GM12864 (cell line): ENCODE results near the gene VAPB.
"Not testable (repeated sequence)": the region's sequence is repeated elsewhere in the genome, so short reads cannot be mapped to it uniquely, and the experiment has no call there.

Source experiments
- DNase-seq: peaks from one replicate; pipeline ENCODE4 v3.0.0-alpha.2; 2011; ENCODE audit warnings: low read depth
- H3K4me3 ChIP-seq: 2 replicates; pipeline ENCODE4 v1.5.1; 2011; ENCODE audit warnings: mild to moderate bottlenecking, low read depth, low read length, control low read depth
- CTCF ChIP-seq: IDR thresholded peaks from 2 replicates; pipeline ENCODE4 v1.5.1; 2011; ENCODE audit warnings: low read depth, mild to moderate bottlenecking, moderate library complexity, low read length, control low read depth, inconsistent platforms; ENCODE audit errors: missing control alignments

The VAPB gene

GRCh38 chr20:58424218-58424969, 35.4 kb downstream of the VAPB start:
- DNase-seq, result no peak
- TF ChIP-seq CTCF, result no peak
- H3K4me3 ChIP-seq, result no peak overlapping the region

- not testable (repeated sequence) for DNase-seq, H3K4me3 ChIP-seq
Observed at GRCh38 chr20:58427571-58427970, 38.5 kb downstream of the VAPB start.

DNA sequence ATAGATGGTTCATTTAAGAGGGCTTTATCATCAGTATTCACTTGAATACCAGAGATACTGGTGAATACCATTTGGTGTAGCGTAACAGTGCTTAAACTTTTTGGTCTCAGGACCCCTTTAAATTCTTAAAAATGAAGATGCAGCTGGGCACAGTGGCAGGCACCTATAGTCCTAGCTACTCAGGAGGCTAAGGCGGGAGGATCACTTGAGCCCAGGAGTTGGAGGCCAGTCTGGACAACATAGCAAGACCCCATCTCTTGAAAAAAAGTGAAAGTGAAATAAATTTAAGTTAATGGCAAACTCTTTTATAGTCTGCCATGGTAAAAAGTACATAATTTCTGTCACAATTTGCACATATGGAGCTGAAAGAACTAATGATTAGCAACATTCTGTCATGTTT, 39.3 kb downstream of the VAPB start:
- no peak overlapping the region for H3K4me3 ChIP-seq
- no peak for DNase-seq
- no peak for TF ChIP-seq CTCF

GRCh38 chr20:58429303-58429702, 40.3 kb downstream of the VAPB start:
- no peak for TF ChIP-seq CTCF
- no peak for DNase-seq
- no peak overlapping the region for H3K4me3 ChIP-seq

DNA sequence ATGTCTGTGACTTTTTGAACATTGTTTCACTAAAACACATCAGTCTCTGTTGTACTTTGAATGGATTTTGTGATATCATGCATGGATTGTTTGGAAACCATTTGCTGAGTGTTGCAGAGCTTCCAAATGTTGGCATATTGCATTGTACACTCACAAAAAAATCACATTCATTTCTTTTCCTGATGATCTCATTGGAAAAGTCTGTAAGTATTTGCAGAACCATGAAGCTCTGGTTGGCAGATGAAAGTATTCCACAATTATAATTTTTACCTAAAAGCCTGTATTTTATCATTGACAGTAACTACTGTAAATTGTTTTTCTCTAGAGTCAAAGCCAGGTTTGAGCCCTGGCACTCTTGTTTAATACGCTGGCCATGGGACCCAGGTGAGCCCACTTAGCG, 42.1 kb downstream of the VAPB start:
- DNase-seq, result no peak
- no peak overlapping the region for H3K4me3 ChIP-seq
- no peak for TF ChIP-seq CTCF

GRCh38 chr20:58432186-58432954, 43.3 kb downstream of the VAPB start:
- no peak for TF ChIP-seq CTCF
- H3K4me3 ChIP-seq, result no peak overlapping the region
- no peak for DNase-seq

DNA sequence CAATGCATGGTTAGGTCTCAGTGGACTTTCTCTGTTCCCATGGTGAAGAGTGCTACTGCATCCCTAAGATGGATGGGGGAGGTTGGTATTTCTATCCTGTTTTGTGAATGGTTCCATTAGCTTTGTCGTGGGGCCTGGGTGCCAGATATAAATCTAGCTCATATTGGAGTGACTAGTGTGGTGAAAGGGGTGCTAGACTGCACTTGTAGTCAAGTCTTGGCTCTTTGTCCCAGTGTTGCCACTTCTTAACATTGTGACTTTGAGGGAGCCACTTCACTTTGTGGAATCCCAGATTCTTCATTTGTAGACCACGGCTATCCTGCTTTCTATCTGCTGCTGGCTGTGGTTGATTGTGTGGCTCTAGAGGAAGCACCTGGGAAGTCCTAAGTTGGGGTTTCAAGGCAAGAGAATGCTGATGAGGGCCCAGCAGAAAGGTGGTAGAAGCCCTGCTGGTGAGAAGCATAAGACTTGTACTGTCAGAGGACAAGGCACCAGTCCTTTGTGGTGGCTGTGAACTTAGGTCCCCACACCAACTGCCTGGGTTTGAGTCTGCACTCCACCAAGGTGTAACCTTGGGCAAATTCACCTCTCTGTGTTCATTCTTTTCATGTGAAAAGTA, 44.1 kb downstream of the VAPB start:
- no peak overlapping the region for H3K4me3 ChIP-seq
- TF ChIP-seq CTCF, result no peak
- no peak for DNase-seq
